Fibroblast of mammary gland (primary cell): ENCODE data around the gene ASAP2.
"Not testable (repeated sequence)": the region's sequence is repeated elsewhere in the genome, so short reads cannot be mapped to it uniquely, and the experiment has no call there.

Experiments
- DNase-seq: peaks from one replicate; pipeline ENCODE4 v3.0.0-alpha.2; 2010; ENCODE audit warnings: low read depth
- H3K4me3 ChIP-seq: 2 replicates; pipeline ENCODE4 v1.5.1; 2011; ENCODE audit warnings: low read depth, mild to moderate bottlenecking, low read length, moderate library complexity; ENCODE audit not compliant: control insufficient read depth
- TF ChIP-seq, protein P1 (sequence below): conservative IDR thresholded peaks from 2 replicates; pipeline ENCODE4 v1.5.1; 2011; ENCODE audit warnings: low read depth, low read length, inconsistent platforms; ENCODE audit not compliant: control insufficient read depth, insufficient read depth

Gene ASAP2

GRCh38 chr2:9397201-9397600 lies 190.6 kb downstream of the ASAP2 start:
- DNase-seq, result no peak
- no peak overlapping the region for H3K4me3 ChIP-seq
- TF ChIP-seq, protein P1, sequence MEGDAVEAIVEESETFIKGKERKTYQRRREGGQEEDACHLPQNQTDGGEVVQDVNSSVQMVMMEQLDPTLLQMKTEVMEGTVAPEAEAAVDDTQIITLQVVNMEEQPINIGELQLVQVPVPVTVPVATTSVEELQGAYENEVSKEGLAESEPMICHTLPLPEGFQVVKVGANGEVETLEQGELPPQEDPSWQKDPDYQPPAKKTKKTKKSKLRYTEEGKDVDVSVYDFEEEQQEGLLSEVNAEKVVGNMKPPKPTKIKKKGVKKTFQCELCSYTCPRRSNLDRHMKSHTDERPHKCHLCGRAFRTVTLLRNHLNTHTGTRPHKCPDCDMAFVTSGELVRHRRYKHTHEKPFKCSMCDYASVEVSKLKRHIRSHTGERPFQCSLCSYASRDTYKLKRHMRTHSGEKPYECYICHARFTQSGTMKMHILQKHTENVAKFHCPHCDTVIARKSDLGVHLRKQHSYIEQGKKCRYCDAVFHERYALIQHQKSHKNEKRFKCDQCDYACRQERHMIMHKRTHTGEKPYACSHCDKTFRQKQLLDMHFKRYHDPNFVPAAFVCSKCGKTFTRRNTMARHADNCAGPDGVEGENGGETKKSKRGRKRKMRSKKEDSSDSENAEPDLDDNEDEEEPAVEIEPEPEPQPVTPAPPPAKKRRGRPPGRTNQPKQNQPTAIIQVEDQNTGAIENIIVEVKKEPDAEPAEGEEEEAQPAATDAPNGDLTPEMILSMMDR, result no peak

DNA sequence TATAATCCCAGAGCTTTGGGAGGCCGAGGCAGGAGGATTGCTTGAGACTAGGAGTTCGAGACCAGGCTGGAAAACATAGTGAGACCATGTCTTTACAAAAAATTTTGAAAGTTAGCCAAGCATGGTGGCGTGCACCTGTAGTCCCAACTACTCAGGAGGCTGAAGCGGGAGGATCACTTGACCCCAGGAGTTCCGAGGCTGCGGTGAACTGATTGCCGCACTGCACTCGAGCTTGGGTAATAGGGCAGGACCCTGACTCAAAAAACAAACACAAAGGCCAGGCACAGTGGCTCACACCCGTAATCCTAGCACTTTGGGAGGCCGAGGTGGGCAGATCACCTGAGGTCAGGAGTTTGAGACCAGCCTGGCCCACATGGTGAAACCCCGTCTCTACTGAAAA lies 191.6 kb downstream of the ASAP2 start:
- not testable (repeated sequence) for H3K4me3 ChIP-seq, DNase-seq

- TF ChIP-seq, protein P1, result no peak
- H3K4me3 ChIP-seq, result no peak overlapping the region
- DNase-seq, result no peak
These were observed 192.5 kb downstream of the ASAP2 start for GRCh38 chr2:9398881-9399780.

DNA sequence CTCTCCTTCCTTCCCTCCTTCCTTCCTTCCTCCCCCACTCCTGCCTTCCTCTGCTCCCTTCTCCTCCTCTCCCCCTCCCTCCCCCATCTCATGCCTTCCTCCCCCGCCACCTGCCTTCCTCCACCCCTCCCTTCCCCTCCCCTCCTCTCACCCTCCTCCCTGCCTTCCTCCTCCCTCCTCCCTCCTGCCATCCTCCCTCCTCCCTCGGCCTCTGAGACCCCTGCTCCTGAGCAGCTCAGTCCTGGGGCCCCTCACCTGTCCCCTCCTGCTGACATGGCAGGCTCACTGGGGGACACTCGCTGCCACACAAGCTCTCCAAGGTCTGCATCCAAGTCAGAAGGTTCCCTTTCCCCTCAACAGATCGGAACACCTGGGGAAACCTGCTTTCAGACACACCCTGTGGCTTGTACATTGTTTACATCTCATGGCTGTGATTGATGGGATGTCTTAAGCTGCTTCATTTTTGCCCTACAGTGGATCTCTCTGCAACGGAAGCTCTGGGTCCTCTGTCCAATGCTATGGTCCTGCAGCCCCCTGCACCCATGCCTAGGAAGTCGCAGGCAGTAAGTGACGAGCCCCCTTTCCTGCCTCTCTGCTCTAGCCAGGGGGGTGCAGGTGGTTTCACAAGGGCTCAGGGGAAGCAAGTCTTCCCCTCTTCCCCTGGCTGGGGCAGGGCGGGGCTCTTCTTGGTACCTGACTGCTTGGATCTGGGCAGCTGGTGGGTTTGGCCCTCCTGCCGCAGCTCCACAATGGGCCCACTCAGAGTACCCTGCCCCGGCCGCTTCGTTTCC lies 193.9 kb downstream of the ASAP2 start:
- no peak overlapping the region for H3K4me3 ChIP-seq
- no peak for DNase-seq
- TF ChIP-seq, protein P1, result no peak

DNA sequence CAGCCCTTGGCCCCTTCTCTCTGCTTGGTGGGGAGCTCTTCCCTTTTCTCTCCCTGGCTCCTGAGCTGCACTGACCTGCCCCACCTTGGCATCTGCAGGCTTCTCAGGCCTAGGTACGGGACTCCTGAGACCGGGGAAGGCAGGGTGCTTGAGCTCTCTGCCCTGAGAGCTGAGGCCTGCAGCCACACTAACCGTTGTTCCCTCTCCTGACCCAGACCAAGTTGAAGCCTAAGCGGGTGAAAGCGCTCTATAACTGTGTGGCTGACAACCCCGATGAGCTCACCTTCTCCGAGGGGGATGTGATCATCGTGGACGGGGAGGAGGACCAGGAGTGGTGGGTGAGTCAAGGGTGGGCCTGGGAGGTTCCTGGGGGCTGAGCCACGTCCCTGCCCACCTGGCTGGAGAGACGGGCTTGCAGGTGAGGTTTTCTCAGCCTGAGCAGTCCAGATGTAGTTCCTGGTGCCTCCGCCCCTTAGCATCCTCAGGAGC lies 194.5 kb downstream of the ASAP2 start:
- TF ChIP-seq, protein P1, result no peak
- H3K4me3 ChIP-seq, result no peak overlapping the region
- no peak for DNase-seq

- H3K4me3 ChIP-seq, result no peak overlapping the region
- no peak for DNase-seq
- TF ChIP-seq, protein P1, result no peak
These were observed 195.2 kb downstream of the ASAP2 start for GRCh38 chr2:9401646-9402371.
